Stimulated activated CD4-positive, alpha-beta T cell treated with anti-CD3 and anti-CD28 coated beads, Interleukin-1b, Interleukin-23, amount 100 ng/mL, for 48 hours (primary cell): ENCODE data around the gene SLC27A4.

Source experiments
- DNase-seq: peaks from one replicate; pipeline ENCODE4 v3.0.0-alpha.2; 2020

The SLC27A4 gene

GRCh38 chr9:128339761-128340690 lies at the start of gene SLC27A4:
Gene SLC27A4, plus strand, starts transcription at chr9:128340527. Its CDS starts 2,606 bp downstream, at chr9:128343133.
- DNase-seq, result peak; percentile 73

- DNase-seq, result no peak
These were observed 48.3 kb upstream of the SLC27A4 start for GRCh38 chr9:128292009-128292408.

- DNase-seq, result no peak
These were observed 47.2 kb upstream of the SLC27A4 start for GRCh38 chr9:128293091-128293490.

- no peak for DNase-seq
These were observed 46.2 kb upstream of the SLC27A4 start for GRCh38 chr9:128294142-128294541.

- DNase-seq, result no peak
These were observed 43.7 kb upstream of the SLC27A4 start for GRCh38 chr9:128296340-128297220.

GRCh38 chr9:128297221-128297773 lies 43.0 kb upstream of the SLC27A4 start:
- DNase-seq, result no peak

GRCh38 chr9:128298535-128299482 lies 41.5 kb upstream of the SLC27A4 start:
- no peak for DNase-seq

- no peak for DNase-seq
These were observed 36.0 kb upstream of the SLC27A4 start for GRCh38 chr9:128304136-128304970.

- no peak for DNase-seq
These were observed 35.4 kb upstream of the SLC27A4 start for GRCh38 chr9:128304971-128305288.

GRCh38 chr9:128309551-128309950 lies 30.8 kb upstream of the SLC27A4 start:
- no peak for DNase-seq

- no peak for DNase-seq
These were observed 29.9 kb upstream of the SLC27A4 start for GRCh38 chr9:128310461-128310860.

- no peak for DNase-seq
These were observed 25.6 kb upstream of the SLC27A4 start for GRCh38 chr9:128314697-128315096.

GRCh38 chr9:128316421-128316820 lies 23.9 kb upstream of the SLC27A4 start:
- DNase-seq, result no peak

GRCh38 chr9:128317629-128318028 lies 22.7 kb upstream of the SLC27A4 start:
- no peak for DNase-seq

GRCh38 chr9:128321343-128321742 lies 19.0 kb upstream of the SLC27A4 start:
- no peak for DNase-seq

GRCh38 chr9:128321879-128322403 lies 18.4 kb upstream of the SLC27A4 start:
- no peak for DNase-seq

- peak; percentile 93 for DNase-seq
These were observed 17.7 kb upstream of the SLC27A4 start, which contains the start of the genes COQ4 and TRUB2 for GRCh38 chr9:128322404-128323211. Gene COQ4, plus strand, starts transcription at chr9:128322839. Its CDS starts 20 bp downstream, at chr9:128322859. Gene TRUB2, minus strand, starts transcription at chr9:128322447. Its CDS starts 39 bp downstream, at chr9:128322408.

- DNase-seq, result no peak
These were observed 17.1 kb upstream of the SLC27A4 start for GRCh38 chr9:128323212-128323730.

- DNase-seq, result no peak
These were observed 16.5 kb upstream of the SLC27A4 start for GRCh38 chr9:128323791-128324190.

GRCh38 chr9:128324401-128324800 lies 15.9 kb upstream of the SLC27A4 start:
- DNase-seq, result no peak
